ENCODE measurements around the gene UBE2M.
"Not testable (repeated sequence)": the region's sequence is repeated elsewhere in the genome, so short reads cannot be mapped to it uniquely, and the experiment has no call there.

The UBE2M gene

GRCh38 chr19:58543826-58544590 lies 14.4 kb downstream of the UBE2M start, which contains the start of gene TRIM28:
Gene TRIM28 (plus strand): TSS chr19:58544064. CDS start chr19:58544758, 694 bp downstream.
- H3K27ac ChIP-seq (ENCODE audit: poor library complexity, severe bottlenecking), result peak within 1 kb of the TSS; percentile 80
- peaks cover 5% of the 10 kb centered on the region for H3K4me1 ChIP-seq (ENCODE audit: insufficient read depth, poor library complexity, severe bottlenecking)
- peaks cover 40% of the 10 kb centered on the region for H3K36me3 ChIP-seq (ENCODE audit: low read depth)
- H3K27me3 ChIP-seq (ENCODE audit: insufficient read depth, poor library complexity, severe bottlenecking), result no peaks in the 10 kb centered on the region
- peak within 1 kb of the TSS; percentile 82 for H3K4me3 ChIP-seq (ENCODE audit: severe bottlenecking)
- no peak for TF ChIP-seq CTCF (IDR thresholded peaks at IDR 0.05; ENCODE audit: poor library complexity, severe bottlenecking)
- no peaks in the 10 kb centered on the region for H3K9me3 ChIP-seq (ENCODE audit: severe bottlenecking)
- peak; percentile 93 for ATAC-seq (ENCODE audit: low read depth)
- DNase-seq (ENCODE audit: low spot score), result peak; percentile 96

GRCh38 chr19:58542641-58543372 lies 15.6 kb downstream of the UBE2M start:
- not testable (repeated sequence) for H3K4me1 ChIP-seq (ENCODE audit: insufficient read depth, poor library complexity, severe bottlenecking); H3K9me3 ChIP-seq (ENCODE audit: severe bottlenecking); ATAC-seq (ENCODE audit: low read depth); H3K4me3 ChIP-seq (ENCODE audit: severe bottlenecking); DNase-seq (ENCODE audit: low spot score); H3K27me3 ChIP-seq (ENCODE audit: insufficient read depth, poor library complexity, severe bottlenecking)
- H3K27ac ChIP-seq (ENCODE audit: poor library complexity, severe bottlenecking), result peak overlapping the region; percentile 80
- H3K36me3 ChIP-seq (ENCODE audit: low read depth), result peaks cover 28% of the 10 kb centered on the region

- not testable (repeated sequence) for H3K36me3 ChIP-seq (ENCODE audit: low read depth); ATAC-seq (ENCODE audit: low read depth); H3K9me3 ChIP-seq (ENCODE audit: severe bottlenecking); DNase-seq (ENCODE audit: low spot score); H3K4me3 ChIP-seq (ENCODE audit: severe bottlenecking); H3K27ac ChIP-seq (ENCODE audit: poor library complexity, severe bottlenecking); H3K27me3 ChIP-seq (ENCODE audit: insufficient read depth, poor library complexity, severe bottlenecking); H3K4me1 ChIP-seq (ENCODE audit: insufficient read depth, poor library complexity, severe bottlenecking)
These were observed 19.2 kb downstream of the UBE2M start for GRCh38 chr19:58539169-58539559.

- no peak for TF ChIP-seq CTCF (IDR thresholded peaks at IDR 0.05; ENCODE audit: poor library complexity, severe bottlenecking)
- Histone ChIP-seq H3K27ac (ENCODE audit: poor library complexity, severe bottlenecking) (no peak overlapping the region), H3K9me3 (ENCODE audit: severe bottlenecking) (no peaks in the 10 kb centered on the region), H3K36me3 (ENCODE audit: low read depth) (no peaks in the 10 kb centered on the region), H3K4me1 (ENCODE audit: insufficient read depth, poor library complexity, severe bottlenecking) (no peaks in the 10 kb centered on the region), H3K27me3 (ENCODE audit: insufficient read depth, poor library complexity, severe bottlenecking) (no peaks in the 10 kb centered on the region), H3K4me3 (ENCODE audit: severe bottlenecking) (no peak overlapping the region)
- DNase-seq (ENCODE audit: low spot score) (no peak), ATAC-seq (ENCODE audit: low read depth) (peak; percentile 54; the same call in 2 of the 3 replicates)
These were observed 19.9 kb downstream of the UBE2M start for GRCh38 chr19:58538257-58539168.

GRCh38 chr19:58536852-58537798 lies 21.3 kb downstream of the UBE2M start:
- Histone ChIP-seq H3K4me3 (ENCODE audit: severe bottlenecking) (no peak overlapping the region), H3K27me3 (ENCODE audit: insufficient read depth, poor library complexity, severe bottlenecking) (no peaks in the 10 kb centered on the region), H3K4me1 (ENCODE audit: insufficient read depth, poor library complexity, severe bottlenecking) (no peaks in the 10 kb centered on the region), H3K9me3 (ENCODE audit: severe bottlenecking) (no peaks in the 10 kb centered on the region), H3K36me3 (ENCODE audit: low read depth) (no peaks in the 10 kb centered on the region), H3K27ac (ENCODE audit: poor library complexity, severe bottlenecking) (no peak overlapping the region)
- peak; percentile 25; the same call in 2 of the 3 replicates for ATAC-seq (ENCODE audit: low read depth)
- no peak for DNase-seq (ENCODE audit: low spot score)
- TF ChIP-seq CTCF (IDR thresholded peaks at IDR 0.05; ENCODE audit: poor library complexity, severe bottlenecking), result no peak
